Naive thymus-derived CD8-positive, alpha-beta T cell (primary cell): ENCODE results near the gene MAML3. TPM values are rescaled to one million over a fixed set of nuclear protein-coding genes. Genes with fewer than 3 reads are reported as not detected.

Source experiments
- ATAC-seq, 2 donors: fragments of 150-1000 bp; cut with Tn5 transposase in 1 of 2; sonication (Bioruptor Pico), chemical (Tn5 transposase) in 1 of 2; 1 replicate in 1 of 2; 2 replicates in 1 of 2; pipeline ENCODE4 v1.10.0; 2021; ENCODE audit warnings: mild to moderate bottlenecking in 2 of 2, moderate library complexity in 2 of 2
- POLR2A ChIA-PET: fragments of 350-600 bp; sonication (Branson Sonifier 250); formaldehyde crosslinking; loops from one replicate; lab custom pipeline; 2021; ENCODE audit warnings: antibody characterized with exemption; lab: Charles Lee
- DNase-seq, 10 donors: peaks; one replicate each; pipeline versions ENCODE4 v3.0.0 to v3.0.0-alpha.2; 2020 to 2022
- H3K27ac Mint-ChIP-seq, 10 donors: one replicate each; pipeline ENCODE4 v1.8.0; 2020 to 2022; ENCODE audit warnings: mild to moderate bottlenecking in 10 of 10, mixed read lengths in 10 of 10, moderate library complexity in 4 of 10, inconsistent platforms in 1 of 10
- H3K27me3 Mint-ChIP-seq, 5 donors: one replicate each; pipeline ENCODE4 v1.8.0; 2021 to 2022; ENCODE audit warnings: mixed read lengths in 5 of 5
- H3K36me3 Mint-ChIP-seq, 3 donors: one replicate each; pipeline ENCODE4 v1.8.0; 2020 to 2022; ENCODE audit warnings: mixed read lengths in 3 of 3, mild to moderate bottlenecking in 2 of 3, inconsistent platforms in 1 of 3
- H3K4me1 Mint-ChIP-seq, 4 donors: one replicate each; pipeline ENCODE4 v1.8.0; 2021 to 2022; ENCODE audit warnings: mixed read lengths in 4 of 4
- H3K4me3 Mint-ChIP-seq, 10 donors: one replicate each; pipeline ENCODE4 v1.8.0; 2020 to 2022; ENCODE audit warnings: mild to moderate bottlenecking in 10 of 10, mixed read lengths in 10 of 10, moderate library complexity in 6 of 10, inconsistent platforms in 1 of 10
- H3K9me3 Mint-ChIP-seq, 9 donors: one replicate each; pipeline ENCODE4 v1.8.0; 2020 to 2022; ENCODE audit warnings: mixed read lengths in 9 of 9, mild to moderate bottlenecking in 3 of 9, inconsistent platforms in 1 of 9, moderate library complexity in 1 of 9
- polyA plus RNA-seq, 3 donors: library from polyadenylated mRNA; unstranded; fragments of 300-500 nt; fragmentation: Illumina TruSeq; gene quantifications; one replicate each; pipeline ENCODE4 v1.2.3, GENCODE V29; 2021
- total RNA-seq, 8 experiments: library from RNA in 2 of 8; stranded (reverse) in 2 of 8; gene quantifications; one replicate each; pipeline ENCODE4 v1.2.3 and lab custom pipeline; 2021 to 2026

The MAML3 gene
- total and polyA plus RNA-seq, 5 experiments from 2014 or later, result 0.51 to 5.3 (median 1.6) TPM

GRCh38 chr4:140136509-140136908, 17.5 kb downstream of the MAML3 start:
- DNase-seq, result no peak
- ATAC-seq, result no peak
- peaks cover 20 to 36% (median 24%) of the 10 kb centered on the region in 4 donors for H3K4me1 Mint-ChIP-seq

GRCh38 chr4:140135529-140136088, 18.4 kb downstream of the MAML3 start:
- POLR2A ChIA-PET, result no interaction called here

More at GRCh38 chr4:140136509-140136908, 17.5 kb downstream of the MAML3 start:
- no peaks in the 10 kb centered on the region for H3K9me3 Mint-ChIP-seq
- H3K36me3 Mint-ChIP-seq, result no peaks in the 10 kb centered on the region
- no peak overlapping the region for H3K27ac Mint-ChIP-seq
- no peaks in the 10 kb centered on the region for H3K27me3 Mint-ChIP-seq
- POLR2A ChIA-PET, result no interaction called here
- no peak overlapping the region for H3K4me3 Mint-ChIP-seq

GRCh38 chr4:140134746-140135425, 19.1 kb downstream of the MAML3 start:
- Mint-ChIP-seq H3K4me3 (no peak overlapping the region), H3K27me3 (no peaks in the 10 kb centered on the region), H3K27ac (no peak overlapping the region), H3K36me3 (no peaks in the 10 kb centered on the region), H3K4me1 (peaks cover 20 to 36% (median 26%) of the 10 kb centered on the region in 4 donors), H3K9me3 (no peaks in the 10 kb centered on the region)
- DNase-seq (no peak), ATAC-seq (no peak)
- POLR2A ChIA-PET, result no interaction called here

More at GRCh38 chr4:140135529-140136088, 18.4 kb downstream of the MAML3 start:
- H3K4me1 Mint-ChIP-seq, result peaks cover 20 to 36% (median 26%) of the 10 kb centered on the region in 4 donors
- H3K36me3 Mint-ChIP-seq, result no peaks in the 10 kb centered on the region
- ATAC-seq (no peak), DNase-seq (no peak)
- no peaks in the 10 kb centered on the region for H3K27me3 Mint-ChIP-seq
- H3K4me3 Mint-ChIP-seq, result no peak overlapping the region
- H3K9me3 Mint-ChIP-seq, result no peaks in the 10 kb centered on the region
- peak overlapping the region in 1 of 10 donors; percentile 65 for H3K27ac Mint-ChIP-seq

- ATAC-seq (no peak), DNase-seq (no peak)
- Mint-ChIP-seq H3K9me3 (no peaks in the 10 kb centered on the region), H3K4me1 (peaks cover 20 to 36% (median 26%) of the 10 kb centered on the region in 4 donors), H3K4me3 (no peak overlapping the region), H3K36me3 (peaks cover 0 to under 1% (median 0%) of the 10 kb centered on the region in 3 donors), H3K27me3 (no peaks in the 10 kb centered on the region), H3K27ac (no peak overlapping the region)
- POLR2A ChIA-PET, result interaction anchor here (1.6 kb wide), 2 partner anchors 10 to 17 kb away, joined by 8 to 9 read pairs; no protein-coding TSS in a partner anchor
These were observed 20.4 kb downstream of the MAML3 start for GRCh38 chr4:140133576-140133975.

GRCh38 chr4:140131675-140132229, 22.2 kb downstream of the MAML3 start:
- H3K27me3 Mint-ChIP-seq, result no peaks in the 10 kb centered on the region
- H3K27ac Mint-ChIP-seq, result peak overlapping the region in 5 of 10 donors; percentile 21 to 80 (median 43)
- H3K36me3 Mint-ChIP-seq, result peaks cover 0 to 3% (median 0%) of the 10 kb centered on the region in 3 donors
- POLR2A ChIA-PET, result interaction anchor here (0.6 to 1.6 kb wide), 2 partner anchors 12 to 19 kb away, joined by 3 to 9 read pairs; no protein-coding TSS in a partner anchor
- H3K4me1 Mint-ChIP-seq, result peaks cover 18 to 28% (median 21%) of the 10 kb centered on the region in 4 donors
- DNase-seq, result no peak
- H3K4me3 Mint-ChIP-seq, result peak overlapping the region in 8 of 10 donors; percentile 5 to 83 (median 76)
- H3K9me3 Mint-ChIP-seq, result no peaks in the 10 kb centered on the region
- no peak for ATAC-seq

GRCh38 chr4:140130677-140131076, 23.3 kb downstream of the MAML3 start:
- no peaks in the 10 kb centered on the region for H3K9me3 Mint-ChIP-seq
- DNase-seq (no peak), ATAC-seq (no peak)
- H3K27me3 Mint-ChIP-seq, result no peaks in the 10 kb centered on the region
- peaks cover 0 to 3% (median 0%) of the 10 kb centered on the region in 3 donors for H3K36me3 Mint-ChIP-seq
- H3K27ac Mint-ChIP-seq, result peak overlapping the region in 1 of 10 donors; percentile 35
- H3K4me3 Mint-ChIP-seq, result no peak overlapping the region
- POLR2A ChIA-PET, result no interaction called here
- peaks cover 18 to 28% (median 21%) of the 10 kb centered on the region in 4 donors for H3K4me1 Mint-ChIP-seq

- no peak overlapping the region for H3K27ac Mint-ChIP-seq
- H3K27me3 Mint-ChIP-seq, result no peaks in the 10 kb centered on the region
- peaks cover 23 to 35% (median 30%) of the 10 kb centered on the region in 4 donors for H3K4me1 Mint-ChIP-seq
- no peak overlapping the region for H3K4me3 Mint-ChIP-seq
- no peak for ATAC-seq
- peaks cover 0 to 3% (median 0%) of the 10 kb centered on the region in 3 donors for H3K36me3 Mint-ChIP-seq
- POLR2A ChIA-PET, result interaction anchor here (0.7 to 1.5 kb wide), 3 partner anchors 10 to 23 kb away, joined by 3 to 6 read pairs (median 4); no protein-coding TSS in a partner anchor
- no peak for DNase-seq
- H3K9me3 Mint-ChIP-seq, result no peaks in the 10 kb centered on the region
These were observed 26.6 kb downstream of the MAML3 start for GRCh38 chr4:140127422-140127821.

- H3K27me3 Mint-ChIP-seq, result no peaks in the 10 kb centered on the region
These were observed 27.7 kb downstream of the MAML3 start for GRCh38 chr4:140126261-140126660.

GRCh38 chr4:140125374-140125773, 28.6 kb downstream of the MAML3 start:
- POLR2A ChIA-PET, result no interaction called here
- ATAC-seq (no peak), DNase-seq (no peak)
- Mint-ChIP-seq H3K27me3 (no peaks in the 10 kb centered on the region), H3K27ac (peak overlapping the region in 1 of 10 donors; percentile 18), H3K36me3 (peaks cover 0 to 3% (median 0%) of the 10 kb centered on the region in 3 donors), H3K4me1 (peaks cover 19 to 26% (median 22%) of the 10 kb centered on the region in 4 donors), H3K4me3 (no peak overlapping the region), H3K9me3 (no peaks in the 10 kb centered on the region)

More at GRCh38 chr4:140126261-140126660, 27.7 kb downstream of the MAML3 start:
- no peak for DNase-seq
- peaks cover 19 to 26% (median 22%) of the 10 kb centered on the region in 4 donors for H3K4me1 Mint-ChIP-seq
- H3K9me3 Mint-ChIP-seq, result no peaks in the 10 kb centered on the region
- POLR2A ChIA-PET, result no interaction called here
- H3K27ac Mint-ChIP-seq, result peak overlapping the region in 3 of 10 donors; percentile 1 to 74 (median 10)
- H3K36me3 Mint-ChIP-seq, result peaks cover 0 to 3% (median 0%) of the 10 kb centered on the region in 3 donors
- ATAC-seq, result no peak
- no peak overlapping the region for H3K4me3 Mint-ChIP-seq

GRCh38 chr4:140123666-140124377, 30.2 kb downstream of the MAML3 start:
- Mint-ChIP-seq H3K27ac (peak overlapping the region in 8 of 10 donors; percentile 10 to 69 (median 40)), H3K9me3 (no peaks in the 10 kb centered on the region), H3K27me3 (no peaks in the 10 kb centered on the region), H3K4me1 (peaks cover 19 to 26% (median 22%) of the 10 kb centered on the region in 4 donors), H3K36me3 (peaks cover 0 to 3% (median 0%) of the 10 kb centered on the region in 3 donors), H3K4me3 (peak overlapping the region in 9 of 10 donors; percentile 5 to 77 (median 55))
- ATAC-seq, result peak; percentile 37 to 77
- DNase-seq, result peak in 2 of 10 donors; percentile 8 to 30
- POLR2A ChIA-PET, result interaction anchor here (1.0 to 1.2 kb wide), 2 partner anchors 53 to 129 kb away, joined by 3 read pairs; no protein-coding TSS in a partner anchor

GRCh38 chr4:140122891-140123290, 31.1 kb downstream of the MAML3 start:
- peak overlapping the region in 8 of 10 donors; percentile 0 to 77 (median 24) for H3K27ac Mint-ChIP-seq
- H3K4me3 Mint-ChIP-seq, result peak overlapping the region; percentile 26 to 71 (median 63)
- DNase-seq, result peak in 3 of 10 donors; percentile 22 to 29 (median 28)
- no peaks in the 10 kb centered on the region for H3K27me3 Mint-ChIP-seq
- no peaks in the 10 kb centered on the region for H3K36me3 Mint-ChIP-seq
- peaks cover 17 to 26% (median 22%) of the 10 kb centered on the region in 4 donors for H3K4me1 Mint-ChIP-seq
- H3K9me3 Mint-ChIP-seq, result no peaks in the 10 kb centered on the region
- ATAC-seq, result peak; percentile 64 to 68
- POLR2A ChIA-PET, result interaction anchor here (0.6 to 1.0 kb wide), 6 partner anchors 27 to 193 kb away, joined by 3 to 4 read pairs (median 4); no protein-coding TSS in a partner anchor

GRCh38 chr4:140121646-140122045, 32.3 kb downstream of the MAML3 start:
- H3K4me3 Mint-ChIP-seq, result peak overlapping the region in 2 of 10 donors; percentile 6 to 29
- H3K9me3 Mint-ChIP-seq, result no peaks in the 10 kb centered on the region

More at GRCh38 chr4:140121646-140122045, 32.3 kb downstream of the MAML3 start:
- Mint-ChIP-seq H3K36me3 (no peaks in the 10 kb centered on the region), H3K4me1 (peaks cover 14 to 31% (median 27%) of the 10 kb centered on the region in 4 donors), H3K27ac (peak overlapping the region in 1 of 10 donors; percentile 28), H3K27me3 (no peaks in the 10 kb centered on the region)
- POLR2A ChIA-PET, result interaction anchor here (1.1 kb wide), 1 partner anchor 27 kb away, joined by 3 read pairs; no protein-coding TSS in a partner anchor
- DNase-seq, result no peak
- ATAC-seq, result no peak
